Measurements from ENCODE around the gene OR11G2.
"Not testable (repeated sequence)": the region's sequence is repeated elsewhere in the genome, so short reads cannot be mapped to it uniquely, and the experiment has no call there.

Gene OR11G2

DNA sequence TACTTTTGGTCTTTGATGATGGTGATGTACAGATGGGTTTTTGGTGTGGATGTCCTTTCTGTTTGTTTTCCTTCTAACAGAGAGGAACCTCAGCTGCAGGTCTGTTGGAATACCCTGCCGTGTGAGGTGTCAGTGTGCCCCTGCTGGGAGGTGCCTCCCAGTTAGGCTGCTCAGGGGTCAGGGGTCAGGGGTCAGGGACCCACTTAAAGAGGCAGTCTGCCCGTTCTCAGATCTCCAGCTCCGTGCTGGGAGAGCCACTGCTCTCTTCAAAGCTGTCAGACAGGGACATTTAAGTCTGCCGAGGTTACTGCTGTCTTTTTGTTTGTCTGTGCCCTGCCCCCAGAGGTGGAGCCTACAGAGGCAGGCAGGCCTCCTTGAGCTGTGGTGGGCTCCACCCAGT lies 44.7 kb downstream of the OR11G2 start:
- DNase-seq: not testable (repeated sequence)

DNA sequence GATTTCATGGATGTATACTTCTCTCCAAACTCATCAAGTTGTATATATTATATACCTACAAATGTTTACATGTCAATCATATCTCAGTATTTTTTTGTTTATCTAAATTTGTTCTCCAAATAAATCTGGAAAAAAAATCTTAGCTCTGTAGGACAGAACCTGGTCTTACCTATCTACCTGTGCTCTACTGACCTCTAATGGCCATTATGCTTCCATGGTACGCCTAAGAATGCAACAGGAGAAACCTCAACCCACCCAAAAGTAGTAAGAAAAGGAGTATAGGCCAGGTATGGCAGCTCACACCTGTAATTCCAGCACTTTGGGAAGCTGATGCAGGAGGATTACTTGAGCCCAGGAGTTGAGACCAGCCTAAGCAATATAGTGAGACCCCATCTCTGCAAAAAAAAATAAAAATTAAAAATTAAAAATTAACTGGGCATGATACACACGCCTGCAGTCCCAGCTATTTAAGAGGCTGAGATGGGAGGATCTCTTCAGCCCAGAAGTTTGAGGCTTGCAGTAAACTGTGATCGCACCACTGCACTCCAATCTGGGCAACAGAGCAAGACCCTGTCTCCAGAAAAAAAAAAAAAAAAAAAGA lies 57.0 kb downstream of the OR11G2 start:
- DNase-seq: peak; percentile 18
